ENCODE measurements around the gene RAMP3.

- TF ChIP-seq POLR2AphosphoS5 (IDR thresholded peaks at IDR 0.05; ENCODE audit: insufficient read depth in 1 of 2, low read depth in 1 of 2) (no peak), CTCF (IDR thresholded peaks at IDR 0.05) (no peak), POLR2A (IDR thresholded peaks at IDR 0.05) (no peak)
These were observed 58.6 kb downstream of the RAMP3 start for GRCh38 chr7:45216181-45216580.

All from vagina (tissue), 2 donors.